ENCODE data around the gene GPX4. TPM values are rescaled to one million over a fixed set of nuclear protein-coding genes. Genes with fewer than 3 reads are reported as not detected.

Gene GPX4
- total RNA-seq, 3 donors from 2014 or later, result 148 to 165 (median 162) TPM

DNA sequence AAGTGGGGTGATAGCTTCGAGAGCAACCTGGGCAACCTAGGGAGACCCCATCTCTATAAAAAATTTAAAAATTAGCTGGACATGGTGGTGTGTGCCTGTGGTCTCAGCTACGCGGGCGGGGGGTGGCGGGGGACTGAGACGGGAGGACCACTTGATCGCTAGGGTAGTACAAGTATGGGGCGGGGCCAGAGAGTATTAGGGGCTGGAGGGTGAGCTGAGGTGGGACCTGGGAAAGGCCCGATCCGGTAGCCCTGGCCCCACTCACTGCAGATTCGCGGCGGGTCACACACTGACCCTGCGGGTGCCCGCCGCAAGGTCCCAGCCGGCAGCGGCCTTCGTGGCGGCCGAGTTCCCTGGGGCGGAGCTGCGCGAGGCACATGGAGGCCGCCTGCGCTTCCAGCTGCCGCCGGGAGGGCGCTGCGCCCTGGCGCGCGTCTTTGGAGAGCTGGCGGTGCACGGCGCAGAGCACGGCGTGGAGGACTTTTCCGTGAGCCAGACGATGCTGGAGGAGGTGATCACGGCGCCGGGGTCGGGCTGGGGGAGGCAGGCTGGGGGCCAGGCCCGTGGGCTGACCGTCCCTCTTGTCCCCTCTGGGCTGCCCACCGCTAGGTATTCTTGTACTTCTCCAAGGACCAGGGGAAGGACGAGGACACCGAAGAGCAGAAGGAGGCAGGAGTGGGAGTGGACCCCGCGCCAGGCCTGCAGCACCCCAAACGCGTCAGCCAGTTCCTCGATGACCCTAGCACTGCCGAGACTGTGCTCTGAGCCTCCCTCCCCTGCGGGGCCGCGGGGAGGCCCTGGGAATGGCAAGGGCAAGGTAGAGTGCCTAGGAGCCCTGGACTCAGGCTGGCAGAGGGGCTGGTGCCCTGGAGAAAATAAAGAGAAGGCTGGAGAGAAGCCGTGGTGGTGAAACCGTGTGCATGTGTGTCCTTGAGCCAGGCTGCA is 38.9 kb upstream of the GPX4 start:
- peak; percentile 71 for DNase-seq
- ATAC-seq, result peak; percentile 47 to 52
- no peaks in the 10 kb centered on the region for H3K27me3 Mint-ChIP-seq (ENCODE audit: low read depth)
- H3K36me3 Mint-ChIP-seq (ENCODE audit: insufficient read depth), result peaks cover 7% of the 10 kb centered on the region
- H3K4me3 Mint-ChIP-seq, result peak overlapping the region; percentile 49
- H3K9me3 Mint-ChIP-seq, result no peaks in the 10 kb centered on the region
- peaks cover 35% of the 10 kb centered on the region for H3K4me1 Mint-ChIP-seq (ENCODE audit: low read depth)

- ATAC-seq, result no peak
- peaks cover 7% of the 10 kb centered on the region for H3K36me3 Mint-ChIP-seq (ENCODE audit: insufficient read depth)
- peak overlapping the region; percentile 49 for H3K4me3 Mint-ChIP-seq
These were observed 38.1 kb upstream of the GPX4 start for GRCh38 chr19:1065606-1066109.

GRCh38 chr19:1066251-1066747 is 37.5 kb upstream of the GPX4 start:
- DNase-seq (no peak), ATAC-seq (no peak)
- H3K27me3 Mint-ChIP-seq (ENCODE audit: low read depth), result no peaks in the 10 kb centered on the region
- H3K4me3 Mint-ChIP-seq, result peak overlapping the region; percentile 53
- peaks cover 7% of the 10 kb centered on the region for H3K36me3 Mint-ChIP-seq (ENCODE audit: insufficient read depth)
- H3K9me3 Mint-ChIP-seq, result no peaks in the 10 kb centered on the region
- H3K4me1 Mint-ChIP-seq (ENCODE audit: low read depth), result peaks cover 37% of the 10 kb centered on the region

More at GRCh38 chr19:1065606-1066109, 38.1 kb upstream of the GPX4 start:
- no peaks in the 10 kb centered on the region for H3K27me3 Mint-ChIP-seq (ENCODE audit: low read depth)
- DNase-seq, result no peak
- no peaks in the 10 kb centered on the region for H3K9me3 Mint-ChIP-seq
- peaks cover 37% of the 10 kb centered on the region for H3K4me1 Mint-ChIP-seq (ENCODE audit: low read depth)

DNA sequence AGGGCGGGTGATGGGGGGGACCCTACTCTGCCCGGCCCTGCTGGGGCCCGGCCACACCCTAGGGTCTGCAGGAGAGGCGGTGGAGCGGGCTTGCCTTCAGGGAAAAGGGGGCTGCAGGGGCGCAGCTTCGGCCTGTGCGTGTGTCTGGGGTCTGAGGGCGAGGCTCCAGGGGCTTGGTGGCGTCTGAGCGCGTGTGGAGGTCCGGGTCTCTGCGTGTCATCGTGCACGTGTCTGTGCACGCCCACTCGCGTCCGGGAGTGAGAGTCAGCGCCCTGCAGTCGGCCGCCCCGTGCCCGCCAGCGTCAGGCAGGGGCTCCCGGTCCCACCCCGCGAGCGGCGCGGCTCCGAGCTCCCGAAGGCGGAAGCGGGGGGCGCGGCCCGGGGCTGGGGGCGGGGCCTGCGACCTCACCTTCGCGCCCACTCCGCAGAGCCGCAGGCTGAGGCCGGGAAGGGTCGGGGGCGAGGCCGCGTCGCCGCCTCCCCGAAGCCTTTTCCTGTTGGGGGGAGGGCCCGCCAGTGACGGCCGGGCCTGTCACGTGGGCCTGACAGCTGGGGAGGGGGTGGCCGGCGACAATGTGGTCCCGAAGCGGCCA is 37.0 kb upstream of the GPX4 start, which contains the start of gene ARHGAP45:
Gene ARHGAP45 (plus strand): TSS at position 420 of the 593 bp plus-strand sequence. CDS start 239 bp downstream, outside the sequence.
- H3K4me1 Mint-ChIP-seq (ENCODE audit: low read depth), result peaks cover 40% of the 10 kb centered on the region
- H3K4me3 Mint-ChIP-seq, result peak within 1 kb of the TSS; percentile 89
- peaks cover 10% of the 10 kb centered on the region for H3K36me3 Mint-ChIP-seq (ENCODE audit: insufficient read depth)
- H3K9me3 Mint-ChIP-seq, result no peaks in the 10 kb centered on the region
- no peaks in the 10 kb centered on the region for H3K27me3 Mint-ChIP-seq (ENCODE audit: low read depth)
- DNase-seq (peak; percentile 78), ATAC-seq (peak; percentile 64 to 66)

GRCh38 chr19:1067341-1067957 is 36.3 kb upstream of the GPX4 start:
- Mint-ChIP-seq H3K4me3 (peak overlapping the region; percentile 89), H3K27me3 (ENCODE audit: low read depth) (no peaks in the 10 kb centered on the region), H3K36me3 (ENCODE audit: insufficient read depth) (peaks cover 14% of the 10 kb centered on the region), H3K9me3 (no peaks in the 10 kb centered on the region), H3K4me1 (ENCODE audit: low read depth) (peaks cover 46% of the 10 kb centered on the region)
- ATAC-seq (peak; percentile 59 to 60), DNase-seq (peak; percentile 64)

DNA sequence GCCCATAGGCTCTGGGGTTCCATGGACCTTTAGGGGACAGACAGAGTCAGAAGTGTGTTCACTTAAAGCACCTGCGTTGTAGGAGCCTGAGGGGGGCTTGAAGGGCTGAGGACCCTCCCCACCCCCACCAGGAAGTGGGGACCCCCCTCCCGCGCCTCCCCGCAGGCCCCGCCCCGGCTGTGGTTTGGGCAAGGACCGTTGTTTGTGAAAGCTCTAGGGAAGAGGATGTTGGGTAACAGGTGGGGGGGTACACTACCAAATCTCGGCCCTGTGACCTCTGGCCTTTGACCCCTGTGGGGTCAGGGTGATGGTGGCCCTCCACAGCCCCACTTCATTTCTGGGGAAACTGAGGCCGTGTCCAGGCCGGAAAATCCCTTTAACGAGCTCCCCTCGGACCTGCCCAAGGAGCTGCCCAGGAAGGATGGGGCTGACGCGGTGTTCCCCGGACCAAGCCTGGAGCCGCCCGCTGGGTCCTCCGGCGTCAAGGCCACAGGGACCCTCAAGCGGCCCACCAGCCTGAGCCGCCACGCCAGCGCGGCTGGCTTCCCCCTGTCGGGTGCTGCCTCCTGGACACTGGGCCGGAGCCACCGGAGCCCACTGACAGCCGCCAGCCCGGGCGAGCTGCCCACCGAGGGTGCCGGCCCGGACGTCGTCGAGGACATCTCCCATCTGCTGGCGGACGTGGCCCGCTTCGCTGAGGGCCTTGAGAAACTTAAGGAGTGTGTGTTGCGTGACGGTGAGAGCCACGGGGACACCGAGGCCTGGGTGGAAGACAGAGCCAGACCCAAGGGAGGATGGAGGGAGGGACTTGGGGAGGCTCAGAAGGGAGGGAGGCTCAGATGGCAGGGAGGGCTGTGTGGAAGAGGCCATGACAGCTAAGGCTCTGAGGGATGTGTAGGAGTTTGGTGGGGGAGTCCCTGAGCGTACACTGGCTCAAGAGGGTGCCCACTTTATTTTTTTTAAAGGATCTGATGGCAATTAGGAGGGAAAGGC is 35.5 kb upstream of the GPX4 start:
- Mint-ChIP-seq H3K36me3 (ENCODE audit: insufficient read depth) (peaks cover 20% of the 10 kb centered on the region), H3K4me3 (peak overlapping the region; percentile 89), H3K9me3 (no peaks in the 10 kb centered on the region), H3K27me3 (ENCODE audit: low read depth) (no peaks in the 10 kb centered on the region), H3K4me1 (ENCODE audit: low read depth) (peaks cover 54% of the 10 kb centered on the region)
- DNase-seq (peak; percentile 55), ATAC-seq (no peak)

GRCh38 chr19:1069009-1069779 is 34.6 kb upstream of the GPX4 start:
- H3K27me3 Mint-ChIP-seq (ENCODE audit: low read depth), result no peaks in the 10 kb centered on the region
- peaks cover 56% of the 10 kb centered on the region for H3K4me1 Mint-ChIP-seq (ENCODE audit: low read depth)

GRCh38 chr19:1070576-1070930 is 33.2 kb upstream of the GPX4 start:
- Mint-ChIP-seq H3K4me3 (peak overlapping the region; percentile 71), H3K27me3 (ENCODE audit: low read depth) (no peaks in the 10 kb centered on the region), H3K4me1 (ENCODE audit: low read depth) (peaks cover 53% of the 10 kb centered on the region), H3K36me3 (ENCODE audit: insufficient read depth) (peaks cover 23% of the 10 kb centered on the region), H3K9me3 (no peaks in the 10 kb centered on the region)
- DNase-seq (no peak), ATAC-seq (no peak)

More at GRCh38 chr19:1069009-1069779, 34.6 kb upstream of the GPX4 start:
- peak; percentile 45 for DNase-seq
- Mint-ChIP-seq H3K4me3 (peak overlapping the region; percentile 89), H3K9me3 (no peaks in the 10 kb centered on the region), H3K36me3 (ENCODE audit: insufficient read depth) (peaks cover 21% of the 10 kb centered on the region)
- ATAC-seq, result no peak

DNA sequence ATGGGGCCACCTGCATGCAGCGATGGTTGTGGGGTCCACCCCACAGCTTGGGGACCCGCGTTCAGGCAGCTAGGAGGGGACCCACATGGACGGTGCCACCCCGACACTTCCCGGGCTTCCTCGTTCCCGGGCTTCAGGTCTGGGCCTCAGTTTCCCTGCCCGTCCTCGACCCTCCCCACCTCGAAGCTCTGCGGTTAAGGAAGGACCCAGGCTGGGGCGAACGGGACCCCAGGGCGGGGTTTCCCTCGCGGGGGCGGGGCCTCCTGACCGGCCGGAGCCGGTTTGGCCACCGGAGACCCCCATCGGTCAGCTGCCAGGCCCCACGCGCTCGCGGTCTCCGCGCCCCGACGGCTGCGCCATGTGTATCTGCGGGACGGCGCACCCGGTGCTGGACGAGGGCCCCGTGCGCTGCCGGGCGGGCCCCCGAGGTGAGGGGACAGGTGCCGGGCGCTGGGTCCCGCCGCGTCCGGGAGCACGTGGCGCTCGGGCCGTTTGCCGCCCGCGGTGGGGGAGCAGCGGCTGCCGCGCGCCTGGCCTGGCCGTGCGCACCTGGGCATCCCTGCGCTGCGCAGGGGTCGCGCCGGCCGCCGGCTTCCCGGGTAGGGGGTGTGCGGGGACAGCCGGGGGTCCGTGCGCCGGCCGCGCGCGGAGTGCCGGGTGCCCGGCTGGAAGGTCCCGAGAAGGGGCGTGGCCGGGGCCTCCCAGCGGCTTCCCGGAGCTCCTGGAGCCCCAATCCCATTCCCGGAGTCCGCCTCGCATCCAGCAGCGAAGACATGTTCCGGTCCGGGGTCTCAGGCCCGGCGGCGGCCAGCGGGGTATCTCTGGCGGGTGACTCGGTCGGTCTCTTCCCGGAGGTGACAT is 32.6 kb upstream of the GPX4 start:
- no peak for DNase-seq
- peaks cover 29% of the 10 kb centered on the region for H3K36me3 Mint-ChIP-seq (ENCODE audit: insufficient read depth)
- H3K27me3 Mint-ChIP-seq (ENCODE audit: low read depth), result no peaks in the 10 kb centered on the region
- H3K9me3 Mint-ChIP-seq, result no peaks in the 10 kb centered on the region
- peak overlapping the region; percentile 71 for H3K4me3 Mint-ChIP-seq
- ATAC-seq, result no peak
- H3K4me1 Mint-ChIP-seq (ENCODE audit: low read depth), result peaks cover 54% of the 10 kb centered on the region

DNA sequence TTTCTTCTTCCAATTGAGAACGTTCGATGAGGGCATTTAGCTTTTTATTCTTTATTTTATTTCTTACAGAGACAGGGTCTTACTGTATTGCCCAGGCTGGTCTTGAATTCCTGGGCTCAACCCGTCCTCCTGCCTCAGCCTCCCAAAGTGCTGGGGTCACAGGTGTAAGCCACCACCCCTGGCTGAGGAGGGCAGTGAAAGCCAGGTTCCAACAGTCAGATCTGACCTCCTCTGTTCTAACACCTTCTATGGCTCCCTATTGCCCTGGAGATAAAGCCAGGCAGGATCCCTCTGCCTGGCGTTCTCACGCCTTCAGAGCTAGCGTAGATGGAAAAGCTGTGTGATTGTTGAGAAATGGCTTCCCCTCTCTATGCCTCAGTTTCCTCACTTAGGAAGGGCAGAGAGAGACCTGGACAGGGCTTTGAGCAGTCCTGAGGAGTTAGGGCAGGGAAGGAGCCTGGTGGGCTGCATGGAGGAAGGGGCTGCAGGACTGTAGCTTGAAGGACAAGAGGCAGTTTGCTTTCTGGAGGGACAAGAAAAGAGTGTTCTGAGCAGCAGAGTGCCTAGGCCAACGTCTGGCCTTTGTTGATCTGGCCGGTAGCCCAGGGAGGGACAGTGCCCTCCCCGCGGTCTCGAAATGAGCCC is 31.3 kb upstream of the GPX4 start:
- Mint-ChIP-seq H3K4me1 (ENCODE audit: low read depth) (peaks cover 56% of the 10 kb centered on the region), H3K27me3 (ENCODE audit: low read depth) (no peaks in the 10 kb centered on the region), H3K9me3 (no peaks in the 10 kb centered on the region), H3K4me3 (peak overlapping the region; percentile 62), H3K36me3 (ENCODE audit: insufficient read depth) (peaks cover 29% of the 10 kb centered on the region)
- DNase-seq (no peak), ATAC-seq (no peak)

DNA sequence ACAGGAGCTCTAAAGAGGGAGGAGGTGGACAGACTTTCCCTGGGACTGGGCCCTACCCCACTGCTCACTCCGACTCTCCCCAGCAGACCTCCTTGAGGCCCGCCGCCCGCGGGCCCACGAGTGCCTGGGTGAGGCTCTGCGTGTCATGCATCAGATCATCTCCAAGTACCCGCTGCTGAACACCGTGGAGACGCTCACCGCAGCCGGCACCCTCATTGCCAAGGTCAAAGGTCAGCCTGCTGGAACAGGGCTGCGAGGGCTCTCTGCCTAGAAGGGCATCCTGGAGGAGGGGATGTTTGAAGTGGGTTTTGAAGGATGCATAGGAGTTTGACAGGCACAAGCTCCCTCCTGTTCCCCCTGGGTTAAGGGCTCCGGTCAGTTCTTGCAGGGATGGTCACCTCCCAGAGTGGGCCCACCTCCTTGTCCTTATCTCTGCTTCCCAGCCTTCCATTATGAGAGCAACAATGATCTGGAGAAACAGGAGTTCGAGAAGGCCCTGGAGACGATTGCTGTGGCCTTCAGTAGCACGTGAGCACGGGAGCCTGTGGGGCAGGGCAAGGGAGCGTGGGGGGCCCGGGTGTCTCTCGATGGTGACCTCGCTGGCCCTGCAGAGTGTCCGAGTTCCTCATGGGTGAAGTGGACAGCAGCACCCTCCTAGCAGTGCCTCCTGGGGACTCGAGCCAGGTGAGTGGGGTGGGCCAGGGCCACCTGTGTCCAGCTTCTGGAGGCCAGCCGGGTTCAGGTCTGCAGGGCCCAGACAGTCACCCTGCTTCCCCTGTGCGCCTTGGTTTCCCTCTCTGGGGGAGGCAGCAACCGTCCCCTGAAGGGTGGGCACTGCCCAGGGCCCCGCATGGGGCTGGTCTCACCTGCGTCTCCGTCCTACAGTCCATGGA is 30.5 kb upstream of the GPX4 start:
- no peak for DNase-seq
- Mint-ChIP-seq H3K4me1 (ENCODE audit: low read depth) (peaks cover 64% of the 10 kb centered on the region), H3K36me3 (ENCODE audit: insufficient read depth) (peaks cover 29% of the 10 kb centered on the region), H3K27me3 (ENCODE audit: low read depth) (no peaks in the 10 kb centered on the region), H3K9me3 (no peaks in the 10 kb centered on the region), H3K4me3 (no peak overlapping the region)
- ATAC-seq, result no peak

Measured in activated T-cell treated with anti-CD3 and anti-CD28 coated beads, Interleukin-2, amount 50 U/mL, for 4 hours (primary cell).